ENCODE data around the gene CYP2A6. TPM values are rescaled to one million over a fixed set of nuclear protein-coding genes. Genes with fewer than 3 reads are reported as not detected.
A peak's percentile ranks its signal among the peaks of the same experiment; 100 is the strongest.
"Not testable (repeated sequence)": the region's sequence is repeated elsewhere in the genome, so short reads cannot be mapped to it uniquely, and the experiment has no call there.

The CYP2A6 gene
- total RNA-seq, 4 donors from 2014 or later: not detected

DNA sequence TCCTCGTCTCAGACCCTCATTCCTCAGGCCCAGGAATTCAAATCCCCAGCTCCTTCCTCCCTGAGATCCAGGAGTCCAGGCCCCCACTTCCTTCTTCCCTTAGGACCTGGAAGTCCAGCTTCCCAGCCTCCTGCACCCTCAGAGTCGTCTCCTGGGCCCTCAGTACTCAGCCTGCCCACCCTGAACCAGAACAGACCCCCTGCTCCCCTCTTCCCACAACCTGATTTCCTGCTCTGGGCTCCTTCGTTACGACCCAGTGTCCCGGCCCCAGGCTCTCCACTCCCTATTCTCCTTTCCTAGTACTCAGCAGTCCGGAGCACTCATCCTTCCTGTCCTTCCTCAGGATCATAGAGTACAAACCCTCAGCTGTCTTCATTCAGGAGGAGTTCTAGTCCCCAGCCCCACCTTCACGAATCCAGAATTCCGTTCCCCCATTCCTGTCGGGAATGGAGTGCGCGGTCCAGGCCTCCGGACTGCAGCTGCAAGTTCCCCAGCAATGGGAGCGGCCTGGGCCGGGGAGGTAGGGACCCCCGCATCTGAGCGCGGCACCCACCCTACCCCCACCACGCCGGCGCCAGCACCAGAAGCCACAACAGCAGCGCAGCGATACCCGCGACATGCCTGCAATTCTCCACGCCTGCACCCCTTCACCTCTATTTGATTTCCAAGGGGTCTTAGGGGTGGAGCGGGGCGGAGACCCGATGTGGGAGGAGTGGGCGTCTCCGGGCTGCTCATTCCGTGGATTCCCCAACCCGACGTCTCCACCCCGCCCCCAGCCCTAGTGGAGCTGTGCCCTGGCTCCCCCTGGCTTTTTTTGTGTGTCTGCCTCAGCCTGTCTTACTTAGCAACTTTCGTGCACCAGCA, 38.5 kb downstream of the CYP2A6 start:
- Histone ChIP-seq H3K4me1 (peaks cover 0 to 66% (median 32%) of the 10 kb centered on the region in 3 donors), H3K27ac (peak overlapping the region in 3 of 4 donors; percentile 81 to 88 (median 82)), H3K4me3 (peak overlapping the region in 1 of 2 donors; percentile 52), H3K9me3 (no peaks in the 10 kb centered on the region), H3K27me3 (no peaks in the 10 kb centered on the region), H3K36me3 (peaks cover 0 to 26% of the 10 kb centered on the region in 2 donors)
- WGBS, 2 donors (ENCODE audit: low coverage in 1 of 2): 0 to 25% methylated on average over 1 to 9 of the region's 35 CpGs
- no peak for ATAC-seq
- TF ChIP-seq, protein P1, sequence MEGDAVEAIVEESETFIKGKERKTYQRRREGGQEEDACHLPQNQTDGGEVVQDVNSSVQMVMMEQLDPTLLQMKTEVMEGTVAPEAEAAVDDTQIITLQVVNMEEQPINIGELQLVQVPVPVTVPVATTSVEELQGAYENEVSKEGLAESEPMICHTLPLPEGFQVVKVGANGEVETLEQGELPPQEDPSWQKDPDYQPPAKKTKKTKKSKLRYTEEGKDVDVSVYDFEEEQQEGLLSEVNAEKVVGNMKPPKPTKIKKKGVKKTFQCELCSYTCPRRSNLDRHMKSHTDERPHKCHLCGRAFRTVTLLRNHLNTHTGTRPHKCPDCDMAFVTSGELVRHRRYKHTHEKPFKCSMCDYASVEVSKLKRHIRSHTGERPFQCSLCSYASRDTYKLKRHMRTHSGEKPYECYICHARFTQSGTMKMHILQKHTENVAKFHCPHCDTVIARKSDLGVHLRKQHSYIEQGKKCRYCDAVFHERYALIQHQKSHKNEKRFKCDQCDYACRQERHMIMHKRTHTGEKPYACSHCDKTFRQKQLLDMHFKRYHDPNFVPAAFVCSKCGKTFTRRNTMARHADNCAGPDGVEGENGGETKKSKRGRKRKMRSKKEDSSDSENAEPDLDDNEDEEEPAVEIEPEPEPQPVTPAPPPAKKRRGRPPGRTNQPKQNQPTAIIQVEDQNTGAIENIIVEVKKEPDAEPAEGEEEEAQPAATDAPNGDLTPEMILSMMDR (IDR thresholded peaks at IDR 0.05): no peak
- no peak for TF ChIP-seq POLR2AphosphoS5 (IDR thresholded peaks at IDR 0.05)
- no peak for TF ChIP-seq POLR2A (IDR thresholded peaks at IDR 0.05)
- no peak for TF ChIP-seq EP300 (IDR thresholded peaks at IDR 0.05)

- peaks cover 0 to 75% (median 41%) of the 10 kb centered on the region in 3 donors for H3K4me1 ChIP-seq
- ATAC-seq: peak; percentile 92
- WGBS, 2 donors (ENCODE audit: low coverage in 1 of 2): 0 to 1% methylated on average over 8 to 12 of the region's 65 CpGs
- not testable (repeated sequence) for H3K27me3 ChIP-seq, H3K9me3 ChIP-seq
- H3K4me3 ChIP-seq: peak overlapping the region; percentile 32 to 52
- peaks cover 0 to 26% of the 10 kb centered on the region in 2 donors for H3K36me3 ChIP-seq
- H3K27ac ChIP-seq: peak overlapping the region; percentile 5 to 88 (median 82)
- peak; percentile 49 for TF ChIP-seq POLR2AphosphoS5 (IDR thresholded peaks at IDR 0.05)
- TF ChIP-seq, protein P1 (IDR thresholded peaks at IDR 0.05): peak in 2 of 4 experiments; percentile 22 to 33
Measured at GRCh38 chr19:40810649-40811408, 39.4 kb downstream of the CYP2A6 start.

DNA sequence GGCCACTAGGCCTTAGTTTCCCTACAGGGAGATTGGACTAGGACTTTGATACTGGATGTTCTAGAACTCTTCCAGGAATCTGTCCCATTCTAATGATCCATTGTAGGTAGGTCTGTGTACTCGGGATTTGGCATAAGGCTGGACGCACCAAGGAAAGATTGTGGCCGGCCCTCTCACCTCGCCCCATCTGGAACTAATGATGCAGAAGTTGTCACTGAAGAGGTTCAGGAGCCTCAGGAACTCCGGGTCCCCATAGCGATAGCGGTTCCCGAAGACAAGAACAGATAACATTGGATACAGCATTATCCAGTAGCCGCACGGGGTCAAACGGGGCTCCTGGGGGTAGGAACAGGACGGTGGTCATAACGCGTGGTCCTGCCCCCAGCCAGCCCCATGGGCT, 40.1 kb downstream of the CYP2A6 start:
- no peaks in the 10 kb centered on the region for H3K27me3 ChIP-seq
- peak overlapping the region; percentile 5 to 88 (median 82) for H3K27ac ChIP-seq
- no peaks in the 10 kb centered on the region for H3K9me3 ChIP-seq
- H3K36me3 ChIP-seq: peaks cover 0 to 26% of the 10 kb centered on the region in 2 donors
- TF ChIP-seq, protein P1 (IDR thresholded peaks at IDR 0.05): no peak
- TF ChIP-seq POLR2AphosphoS5 (IDR thresholded peaks at IDR 0.05) (no peak), POLR2A (IDR thresholded peaks at IDR 0.05) (no peak), EP300 (IDR thresholded peaks at IDR 0.05) (no peak)
- ATAC-seq: no peak
- 47% methylated on average over 2 of the region's 14 CpGs; no CpG with 5 or more reads in 1 of the 2 donors for WGBS, 2 donors (ENCODE audit: low coverage in 1 of 2)
- H3K4me3 ChIP-seq: peak overlapping the region; percentile 32 to 52
- H3K4me1 ChIP-seq: peaks cover 0 to 81% (median 47%) of the 10 kb centered on the region in 3 donors

GRCh38 chr19:40809358-40810086, 40.7 kb downstream of the CYP2A6 start:
- H3K36me3 ChIP-seq: peaks cover 0 to 26% of the 10 kb centered on the region in 2 donors
- H3K9me3 ChIP-seq: no peaks in the 10 kb centered on the region
- ATAC-seq: no peak
- peak overlapping the region; percentile 5 to 88 (median 82) for H3K27ac ChIP-seq
- 80 to 98% methylated on average over 2 to 9 of the region's 39 CpGs for WGBS, 2 donors (ENCODE audit: low coverage in 1 of 2)
- no peaks in the 10 kb centered on the region for H3K27me3 ChIP-seq
- peaks cover 0 to 88% (median 54%) of the 10 kb centered on the region in 3 donors for H3K4me1 ChIP-seq
- H3K4me3 ChIP-seq: peak overlapping the region in 1 of 2 donors; percentile 52
- TF ChIP-seq POLR2AphosphoS5 (IDR thresholded peaks at IDR 0.05) (peak; percentile 28), POLR2A (IDR thresholded peaks at IDR 0.05) (no peak)

DNA sequence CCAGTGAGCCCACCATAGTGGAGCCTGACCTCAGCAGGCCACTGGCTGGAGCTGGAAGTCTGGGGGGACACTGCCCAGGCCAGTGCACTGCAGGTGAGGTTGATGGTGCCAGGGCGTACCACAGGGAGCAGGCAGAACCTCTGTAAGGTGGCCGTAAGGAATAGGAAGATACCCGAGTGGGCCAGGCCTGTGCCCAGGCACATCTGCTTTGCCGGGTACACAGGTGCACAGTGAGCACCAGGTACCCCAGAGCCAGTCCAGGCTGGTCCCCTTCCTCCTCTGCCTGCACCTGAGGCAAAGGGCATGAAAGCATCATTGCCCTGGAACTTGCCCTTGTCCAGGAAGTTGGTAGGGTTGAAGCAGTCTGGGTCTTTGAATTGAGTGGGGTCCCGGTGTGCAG, 41.8 kb downstream of the CYP2A6 start:
- WGBS, 2 donors (ENCODE audit: low coverage in 1 of 2): 83% methylated on average over 2 of the region's 5 CpGs; no CpG with 5 or more reads in 1 of the 2 donors
- ATAC-seq: no peak
- peak overlapping the region in 2 of 4 donors; percentile 14 to 98 for H3K27ac ChIP-seq

More for the DNA sequence above, 41.8 kb downstream of the CYP2A6 start:
- H3K36me3 ChIP-seq: peaks cover 0 to 26% of the 10 kb centered on the region in 2 donors
- H3K4me1 ChIP-seq: peaks cover 3 to 93% (median 64%) of the 10 kb centered on the region in 3 donors
- no peaks in the 10 kb centered on the region for H3K27me3 ChIP-seq
- no peaks in the 10 kb centered on the region for H3K9me3 ChIP-seq
- TF ChIP-seq POLR2A (IDR thresholded peaks at IDR 0.05): no peak
- no peak for TF ChIP-seq EP300 (IDR thresholded peaks at IDR 0.05)
- no peak for TF ChIP-seq POLR2AphosphoS5 (IDR thresholded peaks at IDR 0.05)
- TF ChIP-seq, protein P1 (IDR thresholded peaks at IDR 0.05): no peak
- H3K4me3 ChIP-seq: no peak overlapping the region

All from gastroesophageal sphincter (tissue), 4 donors.